Ectodermal cell (in vitro differentiated cells): ENCODE measurements around the gene WIPF3. TPM values are rescaled to one million over a fixed set of nuclear protein-coding genes. Genes with fewer than 3 reads are reported as not detected.

ENCODE experiments used
- H3K27ac ChIP-seq: 2 replicates; pipeline ENCODE4 v1.7.0; 2013; ENCODE audit warnings: mild to moderate bottlenecking, low read depth, low read length; ENCODE audit not compliant: insufficient read depth, poor library complexity, severe bottlenecking
- H3K27me3 ChIP-seq: 2 replicates; pipeline ENCODE4 v1.7.0; 2013; ENCODE audit warnings: mild to moderate bottlenecking, low read length; ENCODE audit not compliant: insufficient read depth, control insufficient read depth, poor library complexity, severe bottlenecking
- H3K36me3 ChIP-seq: one replicate; pipeline ENCODE4 v1.7.0; 2013; ENCODE audit warnings: low read length; ENCODE audit not compliant: control insufficient read depth, insufficient read depth
- H3K4me1 ChIP-seq: one replicate; pipeline ENCODE4 v1.7.0; 2013; ENCODE audit warnings: low read length; ENCODE audit not compliant: control insufficient read depth, insufficient read depth
- H3K4me3 ChIP-seq: 2 replicates; pipeline ENCODE4 v1.7.0; 2013; ENCODE audit warnings: low read depth, low read length, control low read depth; ENCODE audit not compliant: insufficient read depth
- H3K9me3 ChIP-seq: 2 replicates; pipeline ENCODE4 v1.7.0; 2013; ENCODE audit warnings: mild to moderate bottlenecking, low read length, moderate library complexity; ENCODE audit not compliant: control insufficient read depth
- WGBS, 2 experiments: methylation state at CpG; one replicate each; pipeline ENCODE4 v1.1.7; 2013; ENCODE audit warnings: missing lambda C conversion rate in 2 of 2; 5-methylcytosine and 5-hydroxymethylcytosine counted together
- polyA plus RNA-seq, 4 experiments: library from polyadenylated mRNA; stranded (reverse); fragments of 50-300 nt; gene quantifications; one replicate each; pipeline ENCODE4 v1.2.3, GENCODE V29; 2013

Gene WIPF3, protein sequence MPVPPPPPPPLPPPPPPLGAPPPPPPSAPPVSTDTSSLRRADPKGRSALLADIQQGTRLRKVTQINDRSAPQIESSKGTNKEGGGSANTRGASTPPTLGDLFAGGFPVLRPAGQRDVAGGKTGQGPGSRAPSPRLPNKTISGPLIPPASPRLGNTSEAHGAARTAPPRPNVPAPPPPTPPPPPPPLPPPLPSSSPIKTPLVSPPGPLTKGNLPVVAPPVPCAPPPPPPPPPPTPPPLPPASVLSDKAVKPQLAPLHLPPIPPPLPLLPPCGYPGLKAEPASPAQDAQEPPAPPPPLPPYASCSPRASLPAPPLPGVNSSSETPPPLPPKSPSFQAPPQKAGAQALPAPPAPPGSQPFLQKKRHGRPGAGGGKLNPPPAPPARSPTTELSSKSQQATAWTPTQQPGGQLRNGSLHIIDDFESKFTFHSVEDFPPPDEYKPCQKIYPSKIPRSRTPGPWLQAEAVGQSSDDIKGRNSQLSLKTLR
- polyA plus RNA-seq (2013, experiment 1 of 4): 15.3 TPM
- 14.1 TPM for polyA plus RNA-seq (2013, experiment 2 of 4)
- polyA plus RNA-seq (2013, experiment 3 of 4): 10.1 TPM
- 11.2 TPM for polyA plus RNA-seq (2013, experiment 4 of 4)

DNA sequence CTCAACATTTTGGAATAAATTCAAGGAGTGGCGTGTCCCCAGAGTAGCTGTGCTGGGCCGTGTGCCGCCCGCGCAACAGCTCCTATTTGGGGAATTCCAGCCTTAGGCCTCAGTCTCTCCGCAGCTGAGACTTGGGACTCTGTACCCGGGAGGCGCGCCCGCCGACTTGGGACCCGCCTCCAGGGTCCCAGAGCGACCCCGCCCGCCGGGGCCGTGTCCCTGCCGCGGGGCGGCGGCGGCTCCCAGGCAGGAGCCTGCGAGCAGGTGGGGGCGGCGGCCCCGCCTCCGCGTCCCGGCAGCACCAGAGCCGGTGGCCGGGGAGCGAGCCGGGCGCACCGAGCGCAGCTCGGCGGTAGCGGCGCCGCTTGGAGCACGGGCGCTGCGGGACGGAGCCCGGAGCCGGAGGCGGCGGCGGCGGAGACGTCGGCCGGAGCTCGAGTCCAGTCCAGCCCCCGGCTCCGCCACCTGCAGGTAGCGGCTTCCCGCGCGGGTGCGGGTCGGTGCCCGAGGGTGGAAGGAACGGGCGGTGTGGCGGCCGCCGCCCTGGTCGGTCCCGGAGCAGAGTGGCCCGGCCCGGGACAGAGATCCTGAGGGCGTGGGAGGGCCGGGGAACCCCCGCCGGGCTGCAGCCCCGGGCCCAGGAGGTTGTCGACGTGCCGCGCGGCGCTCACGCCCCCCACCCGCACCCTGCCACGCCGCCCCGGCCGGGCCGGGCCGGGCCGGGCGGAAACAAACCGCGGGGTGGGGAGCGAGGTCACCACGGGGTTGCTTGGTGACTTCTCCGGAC is at the start of gene WIPF3:
Gene WIPF3 (plus strand): TSS at position 301 of the 787 bp plus-strand sequence. CDS start 28,217 bp downstream, outside the sequence.
- no peaks in the 10 kb centered on the region for H3K9me3 ChIP-seq
- peaks cover 34% of the 10 kb centered on the region for H3K27me3 ChIP-seq
- H3K4me3 ChIP-seq: peak within 1 kb of the TSS; percentile 66
- no peak within 1 kb of the TSS for H3K27ac ChIP-seq
- WGBS, 2 experiments: 1% methylated on average over 99 of the region's 99 CpGs
- H3K36me3 ChIP-seq: no peaks in the 10 kb centered on the region
- no peaks in the 10 kb centered on the region for H3K4me1 ChIP-seq

- 83 to 100% methylated on average over 1 of the region's 1 CpG for WGBS, 2 experiments
- Histone ChIP-seq H3K9me3 (no peaks in the 10 kb centered on the region), H3K27me3 (no peaks in the 10 kb centered on the region), H3K4me3 (no peak overlapping the region), H3K36me3 (no peaks in the 10 kb centered on the region), H3K4me1 (no peaks in the 10 kb centered on the region), H3K27ac (no peak overlapping the region)
These were observed 43.0 kb upstream of the WIPF3 start for GRCh38 chr7:29763266-29763665.

DNA sequence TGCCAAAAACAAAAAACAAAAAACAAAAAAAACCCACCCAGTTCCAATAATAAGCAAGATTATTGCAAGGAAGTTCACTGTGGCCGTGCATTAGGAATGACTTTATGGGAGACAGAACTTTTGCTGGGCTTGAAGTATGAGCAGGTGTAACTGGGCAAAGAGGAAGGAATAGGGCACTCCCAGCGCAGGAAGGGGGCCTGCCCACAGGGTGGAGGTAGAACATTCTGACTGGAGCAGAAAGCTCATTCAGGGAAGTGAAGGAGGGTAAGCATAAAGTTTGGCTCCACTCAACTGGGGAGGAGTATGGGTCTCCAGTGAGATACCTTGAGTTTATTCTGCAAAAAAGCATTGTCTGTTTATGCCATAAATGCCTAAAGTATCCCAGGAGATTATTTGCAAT is 42.1 kb upstream of the WIPF3 start:
- 64 to 80% methylated on average over 2 of the region's 2 CpGs for WGBS, 2 experiments
- no peaks in the 10 kb centered on the region for H3K4me1 ChIP-seq
- no peaks in the 10 kb centered on the region for H3K9me3 ChIP-seq

DNA sequence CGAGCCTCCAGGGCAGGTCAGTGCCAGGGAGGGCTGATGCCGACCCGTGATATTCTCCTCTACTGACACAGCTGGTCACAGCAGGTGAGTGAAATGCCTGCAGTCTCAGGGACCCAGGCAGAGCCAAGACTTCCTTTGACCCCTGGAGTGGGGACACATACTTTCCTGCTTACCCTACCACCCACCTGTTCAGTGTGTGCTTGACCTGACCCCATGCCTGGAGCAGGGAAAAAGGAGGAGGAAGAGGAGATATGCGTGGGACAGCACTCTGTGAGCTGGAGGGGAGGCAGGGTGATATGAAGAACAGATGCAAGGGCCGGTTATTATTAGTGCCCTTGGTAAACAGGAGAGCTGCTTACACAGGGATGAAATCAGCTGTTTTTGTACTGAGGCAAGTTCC is 40.8 kb upstream of the WIPF3 start:
- Histone ChIP-seq H3K4me1 (no peaks in the 10 kb centered on the region), H3K27ac (no peak overlapping the region), H3K27me3 (no peaks in the 10 kb centered on the region), H3K9me3 (no peaks in the 10 kb centered on the region), H3K36me3 (no peaks in the 10 kb centered on the region), H3K4me3 (no peak overlapping the region)
- WGBS, 2 experiments: 60 to 65% methylated on average over 5 of the region's 5 CpGs

More for the DNA sequence above, 42.1 kb upstream of the WIPF3 start:
- Histone ChIP-seq H3K27me3 (no peaks in the 10 kb centered on the region), H3K4me3 (no peak overlapping the region), H3K36me3 (no peaks in the 10 kb centered on the region), H3K27ac (no peak overlapping the region)

DNA sequence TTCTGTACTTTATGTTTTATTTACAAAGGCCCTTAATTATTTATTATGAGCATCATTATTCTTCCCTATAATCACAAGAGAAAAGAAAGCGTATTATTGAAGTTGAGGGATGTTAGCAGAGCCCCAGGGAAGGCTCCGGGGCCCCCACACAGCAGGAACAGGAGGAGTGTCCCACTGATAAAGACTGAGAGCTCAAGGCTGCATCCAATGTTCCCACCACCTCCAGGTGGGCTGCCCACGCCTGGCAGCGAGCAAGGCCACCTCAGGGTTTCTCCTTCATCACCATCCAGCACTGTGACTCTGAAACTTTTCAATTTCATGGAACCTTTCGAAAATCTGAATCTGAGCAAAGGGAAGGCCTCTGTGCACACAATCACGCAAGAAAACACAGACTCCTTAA is 35.9 kb upstream of the WIPF3 start:
- no peaks in the 10 kb centered on the region for H3K4me1 ChIP-seq
- no peaks in the 10 kb centered on the region for H3K9me3 ChIP-seq
- H3K36me3 ChIP-seq: no peaks in the 10 kb centered on the region
- H3K27me3 ChIP-seq: no peaks in the 10 kb centered on the region
- 90 to 96% methylated on average over 6 of the region's 6 CpGs for WGBS, 2 experiments
- no peak overlapping the region for H3K27ac ChIP-seq
- no peak overlapping the region for H3K4me3 ChIP-seq

- H3K9me3 ChIP-seq: no peaks in the 10 kb centered on the region
- H3K4me3 ChIP-seq: no peak overlapping the region
- H3K27ac ChIP-seq: no peak overlapping the region
- WGBS, 2 experiments: 88 to 91% methylated on average over 4 of the region's 4 CpGs
- H3K27me3 ChIP-seq: no peaks in the 10 kb centered on the region
- H3K36me3 ChIP-seq: no peaks in the 10 kb centered on the region
- H3K4me1 ChIP-seq: no peaks in the 10 kb centered on the region
These were observed 35.1 kb upstream of the WIPF3 start for GRCh38 chr7:29771081-29771816.

DNA sequence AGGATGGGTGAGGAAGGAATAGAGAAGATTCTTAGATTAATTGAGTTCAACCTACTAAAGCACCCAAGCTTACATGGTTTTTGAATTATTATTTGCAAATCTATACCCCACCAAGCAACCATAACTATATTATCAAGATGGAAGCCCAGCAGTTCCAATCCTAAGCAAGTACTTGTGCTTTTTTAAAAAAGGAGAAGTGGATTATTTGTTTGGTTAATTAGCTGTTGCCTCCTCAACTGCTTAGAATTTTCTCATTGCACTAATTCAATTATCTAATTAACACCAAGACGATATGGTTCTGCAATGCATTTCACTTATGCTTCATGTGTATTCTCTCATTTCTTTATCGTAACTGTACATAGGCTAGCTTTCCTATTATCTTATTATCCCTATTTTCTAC is 27.3 kb upstream of the WIPF3 start:
- no peaks in the 10 kb centered on the region for H3K9me3 ChIP-seq
- WGBS, 2 experiments: 94 to 95% methylated on average over 2 of the region's 2 CpGs
- H3K4me3 ChIP-seq: no peak overlapping the region
- no peak overlapping the region for H3K27ac ChIP-seq
- H3K27me3 ChIP-seq: no peaks in the 10 kb centered on the region
- H3K4me1 ChIP-seq: no peaks in the 10 kb centered on the region
- no peaks in the 10 kb centered on the region for H3K36me3 ChIP-seq

- Histone ChIP-seq H3K4me3 (no peak overlapping the region), H3K27ac (no peak overlapping the region), H3K27me3 (no peaks in the 10 kb centered on the region), H3K9me3 (no peaks in the 10 kb centered on the region), H3K4me1 (no peaks in the 10 kb centered on the region), H3K36me3 (no peaks in the 10 kb centered on the region)
- WGBS, 2 experiments: 93 to 95% methylated on average over 2 of the region's 2 CpGs
These were observed 26.0 kb upstream of the WIPF3 start for GRCh38 chr7:29780346-29780745.

GRCh38 chr7:29783671-29784070 is 22.6 kb upstream of the WIPF3 start:
- Histone ChIP-seq H3K9me3 (no peaks in the 10 kb centered on the region), H3K36me3 (no peaks in the 10 kb centered on the region), H3K4me3 (no peak overlapping the region), H3K27me3 (no peaks in the 10 kb centered on the region), H3K4me1 (no peaks in the 10 kb centered on the region), H3K27ac (no peak overlapping the region)
- 87 to 91% methylated on average over 2 of the region's 2 CpGs for WGBS, 2 experiments
